GM18519 (cell line): ENCODE results near the gene RPRD1B.

Experiments
- ATAC-seq: cut with Tn5 transposase; IDR thresholded peaks from one replicate; pipeline ENCODE4 v1.9.1; 2021; ENCODE audit warnings: mild to moderate bottlenecking, moderate library complexity; ENCODE audit not compliant: unreplicated experiment, low FRiP score

The RPRD1B gene

GRCh38 chr20:38067717-38068365, 34.3 kb downstream of the RPRD1B start:
- ATAC-seq = no peak

- ATAC-seq = no peak
Measured at GRCh38 chr20:38072898-38073297, 39.4 kb downstream of the RPRD1B start.

- no peak for ATAC-seq
Measured at GRCh38 chr20:38073307-38074071, 39.9 kb downstream of the RPRD1B start.

GRCh38 chr20:38075161-38075998, 41.8 kb downstream of the RPRD1B start:
- no peak for ATAC-seq

GRCh38 chr20:38076548-38076947, 43.0 kb downstream of the RPRD1B start:
- no peak for ATAC-seq

- no peak for ATAC-seq
Measured at GRCh38 chr20:38078084-38078483, 44.5 kb downstream of the RPRD1B start.

GRCh38 chr20:38079353-38079752, 45.8 kb downstream of the RPRD1B start:
- no peak for ATAC-seq

- ATAC-seq = no peak
Measured at GRCh38 chr20:38081575-38081974, 48.0 kb downstream of the RPRD1B start.

- ATAC-seq = no peak
Measured at GRCh38 chr20:38082894-38083293, 49.3 kb downstream of the RPRD1B start.

GRCh38 chr20:38083338-38084048, 49.9 kb downstream of the RPRD1B start:
- ATAC-seq = no peak

- ATAC-seq = no peak
Measured at GRCh38 chr20:38084425-38084951, 50.9 kb downstream of the RPRD1B start.

- ATAC-seq = no peak
Measured at GRCh38 chr20:38085026-38085425, 51.5 kb downstream of the RPRD1B start.

- ATAC-seq = no peak
Measured at GRCh38 chr20:38089500-38089899, 56.0 kb downstream of the RPRD1B start.

- no peak for ATAC-seq
Measured at GRCh38 chr20:38090061-38090460, 56.5 kb downstream of the RPRD1B start.

- no peak for ATAC-seq
Measured at GRCh38 chr20:38091441-38092216, 58.1 kb downstream of the RPRD1B start.

GRCh38 chr20:38092260-38092857, 58.8 kb downstream of the RPRD1B start:
- no peak for ATAC-seq

- ATAC-seq = no peak
Measured at GRCh38 chr20:38092915-38093314, 59.4 kb downstream of the RPRD1B start.

GRCh38 chr20:38093641-38094077, 60.1 kb downstream of the RPRD1B start:
- ATAC-seq = no peak

GRCh38 chr20:38094373-38094891, 60.9 kb downstream of the RPRD1B start:
- peak; percentile 55 for ATAC-seq
